Measurements from ENCODE around the gene SLC25A14.

GRCh38 chrX:130376077-130376476 is 36.4 kb downstream of the SLC25A14 start:
- TF ChIP-seq POLR2A (IDR thresholded peaks at IDR 0.05) (no peak), CTCF (IDR thresholded peaks at IDR 0.05 in 8 of 11, conservative IDR thresholded peaks at IDR 0.05 in 3 of 11) (no peak)
